Middle frontal gyrus (tissue), 1 donor: ENCODE measurements around the gene PLEKHG4B.
"Not testable (repeated sequence)": the region's sequence is repeated elsewhere in the genome, so short reads cannot be mapped to it uniquely, and the experiment has no call there.

Experiments used
- DNase-seq: peaks from one replicate; pipeline ENCODE4 v3.0.0-alpha.2; 2015; ENCODE audit warnings: low spot score; ENCODE audit errors: extremely low spot score

Gene PLEKHG4B

GRCh38 chr5:91556-92263 lies at the start of gene PLEKHG4B:
PLEKHG4B (plus strand) TSS chr5:92168; CDS start chr5:92232, 64 bp downstream.
- DNase-seq = no peak

DNA sequence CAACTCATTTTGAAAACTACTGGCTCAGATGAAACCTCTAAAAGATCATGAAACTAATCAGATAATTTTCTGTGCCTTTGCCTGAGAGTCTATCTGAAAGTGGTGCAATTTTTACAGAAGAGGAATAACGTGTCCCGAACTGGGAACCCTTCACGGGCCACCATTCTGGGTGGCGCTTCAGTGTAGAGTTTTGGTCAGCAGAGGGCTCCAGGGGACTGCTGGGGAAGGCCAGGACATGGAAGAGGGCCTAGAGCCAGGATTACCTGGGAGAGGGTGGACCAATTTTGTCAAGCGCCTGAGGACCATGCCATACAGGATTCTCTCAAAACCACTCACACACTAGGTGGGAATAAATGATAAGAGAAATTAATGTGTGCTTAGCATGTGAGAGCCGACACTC lies 49.7 kb upstream of the PLEKHG4B start:
- DNase-seq = no peak

DNA sequence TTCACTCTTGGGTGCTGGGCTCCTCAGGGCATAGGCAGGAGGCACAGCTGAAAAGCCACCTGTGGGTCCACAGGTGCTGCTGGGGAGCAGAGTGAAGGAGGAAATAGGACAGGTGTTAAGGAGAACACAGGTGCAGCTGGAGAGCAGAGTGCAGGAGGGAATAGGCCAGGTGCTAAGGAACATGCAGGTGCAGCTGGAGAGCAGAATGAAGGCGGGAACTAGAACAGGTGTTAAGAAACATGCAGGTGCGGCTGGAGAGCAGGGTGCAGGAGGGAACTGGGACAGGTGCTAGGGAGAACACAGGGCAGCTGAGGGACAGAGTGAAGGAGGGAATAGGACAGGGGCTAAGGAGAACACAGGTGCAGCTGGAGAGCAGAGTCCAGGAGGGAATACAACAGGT lies 43.8 kb upstream of the PLEKHG4B start:
- no peak for DNase-seq

- not testable (repeated sequence) for DNase-seq
Observed at GRCh38 chr5:49530-49929, 42.4 kb upstream of the PLEKHG4B start.

- DNase-seq = no peak
Observed at GRCh38 chr5:49953-50544, 41.9 kb upstream of the PLEKHG4B start.

- no peak for DNase-seq
Observed at GRCh38 chr5:50724-51499, 41.1 kb upstream of the PLEKHG4B start.

GRCh38 chr5:51500-51823 lies 40.5 kb upstream of the PLEKHG4B start:
- no peak for DNase-seq

DNA sequence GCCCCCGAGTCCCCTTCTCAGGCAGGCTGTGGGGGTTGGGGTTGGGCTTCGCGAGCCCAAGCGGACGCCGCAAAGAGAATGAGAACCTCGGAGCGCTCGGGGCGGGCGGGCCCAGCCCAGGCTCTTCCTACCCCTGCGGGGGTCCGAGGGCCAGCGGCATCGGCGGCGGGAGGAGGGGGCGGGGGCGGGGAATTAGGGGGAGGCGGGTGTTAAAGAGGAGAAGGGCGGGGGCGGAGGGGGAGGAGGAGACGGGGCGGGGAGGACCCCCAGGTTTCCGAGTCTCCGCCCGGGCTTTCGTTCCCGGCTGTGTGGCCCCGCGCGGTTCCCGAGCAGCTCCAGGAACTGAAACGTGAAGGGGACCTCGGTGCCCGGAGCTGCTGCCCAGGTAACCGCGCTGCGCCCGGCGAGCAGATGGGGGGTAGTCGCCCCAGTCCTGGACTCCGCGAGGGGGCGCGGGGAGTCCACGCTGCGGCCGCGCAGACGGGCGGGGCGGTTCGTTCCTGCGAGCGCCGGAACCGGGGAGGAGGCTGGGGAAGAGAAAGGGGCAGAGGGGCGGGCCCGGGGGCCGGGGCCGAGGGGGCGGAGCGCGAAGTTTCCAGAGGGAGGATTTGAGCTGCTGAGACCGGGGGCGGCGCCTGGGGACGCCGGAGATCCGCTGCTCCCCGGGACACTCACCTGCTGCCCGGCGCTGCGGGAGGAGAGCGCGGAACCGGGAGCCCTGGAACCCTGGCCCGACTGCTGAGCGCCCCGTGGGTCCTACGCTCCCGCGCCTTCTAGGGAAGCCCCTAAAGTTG lies 38.4 kb upstream of the PLEKHG4B start:
- no peak for DNase-seq

DNA sequence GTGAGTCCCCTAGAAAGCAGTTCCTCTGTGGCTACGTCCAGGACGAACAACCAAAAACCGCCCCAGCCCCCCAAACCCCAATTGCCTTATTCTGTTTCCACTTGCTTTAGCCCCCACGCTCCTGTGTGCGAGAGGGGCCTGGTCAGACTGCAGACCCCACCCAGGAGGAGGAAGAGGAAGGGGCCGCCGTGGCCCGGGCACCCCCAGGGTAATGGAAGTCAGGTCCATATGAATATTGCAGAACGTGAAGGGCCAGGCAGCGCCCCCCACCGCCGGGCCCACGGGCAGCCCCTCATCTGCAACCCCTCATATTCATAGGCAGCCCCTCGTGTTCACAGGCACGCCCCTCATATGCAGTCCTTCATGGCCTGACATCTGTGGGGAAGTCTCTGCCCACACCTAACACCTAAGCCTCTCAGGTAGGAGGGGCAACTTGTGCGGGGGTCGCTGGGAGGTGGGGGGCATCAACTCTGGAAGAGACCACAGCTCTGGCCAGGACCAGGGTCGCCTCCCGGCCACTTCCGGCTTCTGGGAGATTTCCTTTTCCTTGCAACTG lies 37.7 kb upstream of the PLEKHG4B start:
- no peak for DNase-seq

DNA sequence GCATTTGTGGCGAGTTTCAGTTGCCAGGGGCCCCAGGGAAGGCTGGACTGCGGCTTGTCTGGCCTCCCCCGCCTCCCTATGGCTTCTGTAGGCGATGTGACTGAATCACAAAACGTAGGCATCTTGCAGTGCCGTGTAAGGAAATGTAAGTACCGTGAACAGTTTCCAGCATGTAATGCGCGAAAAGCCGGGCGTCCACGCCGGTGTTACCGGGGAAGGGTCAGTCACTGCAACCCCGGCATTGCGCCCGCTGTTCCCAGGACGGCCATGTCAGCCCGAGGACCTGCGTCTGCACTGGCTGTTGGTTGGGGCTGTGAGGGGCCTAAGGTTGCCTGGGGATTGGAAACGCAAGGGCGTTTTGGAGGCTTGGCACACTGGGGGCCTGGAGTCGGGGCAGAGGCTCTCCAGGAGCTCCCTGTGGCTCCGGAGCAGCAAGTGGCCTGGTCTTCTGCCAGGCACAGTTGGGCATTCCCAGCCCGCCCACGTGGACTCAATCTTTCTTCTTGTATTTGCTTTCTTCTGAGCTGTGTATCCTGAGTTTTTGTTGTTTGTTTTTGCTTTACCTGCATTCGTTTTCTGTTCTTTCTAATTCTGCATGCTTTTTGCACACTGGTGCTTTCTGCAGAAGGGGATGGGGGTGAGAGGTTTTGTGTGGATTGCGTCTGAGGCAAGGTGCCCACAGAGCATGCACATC lies 36.9 kb upstream of the PLEKHG4B start:
- no peak for DNase-seq

DNA sequence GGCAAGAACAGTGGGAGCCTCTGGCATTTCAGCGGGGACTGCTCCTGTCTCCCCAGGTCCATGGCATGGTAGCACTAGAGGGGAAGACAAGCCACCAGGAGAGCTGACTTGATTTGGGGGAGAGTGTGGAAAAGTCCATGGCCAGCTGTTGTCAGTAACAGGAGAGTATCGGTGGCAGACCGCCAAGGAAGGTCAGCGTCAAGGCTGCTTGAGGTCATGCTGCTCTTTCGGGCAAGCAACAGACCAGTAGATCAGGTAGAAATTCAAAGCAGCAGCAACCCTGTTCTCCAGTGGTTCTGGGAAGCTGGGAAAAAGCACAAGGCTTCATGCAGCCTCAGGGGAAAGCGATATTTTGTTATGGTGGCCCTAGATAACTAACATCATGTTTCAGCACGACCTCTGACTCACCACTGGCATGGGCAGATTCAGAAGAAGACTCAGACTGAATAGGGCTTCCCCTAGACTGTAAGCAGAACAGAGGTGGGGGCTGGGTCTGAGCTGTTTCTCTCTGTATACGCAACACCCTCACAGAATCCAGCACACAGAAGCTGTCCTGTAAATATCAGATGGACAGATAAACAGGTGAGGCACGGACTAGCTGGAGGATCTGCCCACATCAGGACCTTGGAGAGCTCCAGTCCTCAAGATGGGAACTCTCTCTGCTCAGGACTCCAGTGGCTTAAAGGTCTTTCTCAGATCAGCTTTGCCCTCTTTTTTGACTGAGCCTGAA lies 35.2 kb upstream of the PLEKHG4B start:
- DNase-seq = no peak

- DNase-seq = not testable (repeated sequence)
Observed at GRCh38 chr5:60250-60649, 31.7 kb upstream of the PLEKHG4B start.

GRCh38 chr5:70440-70839 lies 21.5 kb upstream of the PLEKHG4B start:
- DNase-seq = no peak

- DNase-seq = not testable (repeated sequence)
Observed at GRCh38 chr5:72316-73180, 19.4 kb upstream of the PLEKHG4B start.

DNA sequence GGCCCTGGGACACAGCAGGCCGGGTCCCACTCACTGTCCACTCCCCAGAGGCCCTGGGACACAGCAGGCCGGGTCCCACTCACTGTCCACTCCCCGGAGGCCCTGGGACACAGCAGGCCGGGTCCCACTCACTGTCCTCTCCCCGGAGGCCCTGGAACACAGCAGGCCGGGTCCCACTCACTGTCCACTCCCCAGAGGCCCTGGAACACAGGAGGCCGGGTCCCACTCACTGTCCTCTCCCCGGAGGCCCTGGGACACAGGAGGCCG lies 18.9 kb upstream of the PLEKHG4B start:
- DNase-seq = not testable (repeated sequence)

- no peak for DNase-seq
Observed at GRCh38 chr5:73768-74502, 18.0 kb upstream of the PLEKHG4B start.

GRCh38 chr5:74503-75109 lies 17.4 kb upstream of the PLEKHG4B start:
- no peak for DNase-seq
